IPS DF 6.9 (cell line): ENCODE measurements around the gene SPTLC2.
"Not testable (repeated sequence)": the region's sequence is repeated elsewhere in the genome, so short reads cannot be mapped to it uniquely, and the experiment has no call there.

ENCODE experiments used
- DNase-seq: peaks from one replicate; pipeline ENCODE4 v3.0.0-alpha.2; 2013; ENCODE audit warnings: low read depth, low spot score
- H3K27ac ChIP-seq: one replicate; pipeline ENCODE4 v1.5.1; 2013; ENCODE audit warnings: low read length, control low read depth
- H3K27me3 ChIP-seq: 2 replicates; pipeline ENCODE4 v1.6.1; 2013; ENCODE audit warnings: mild to moderate bottlenecking, low read length; ENCODE audit not compliant: control insufficient read depth, insufficient read depth
- H3K36me3 ChIP-seq: 2 replicates; pipeline ENCODE4 v1.6.1; 2013; ENCODE audit warnings: low read length; ENCODE audit not compliant: control insufficient read depth, insufficient read depth
- H3K4me1 ChIP-seq: 2 replicates; pipeline ENCODE4 v1.6.1; 2013; ENCODE audit warnings: low read length; ENCODE audit not compliant: control insufficient read depth, insufficient read depth
- H3K4me3 ChIP-seq: 2 replicates; pipeline ENCODE4 v1.5.1; 2013; ENCODE audit warnings: mild to moderate bottlenecking, low read length
- H3K9me3 ChIP-seq: 2 replicates; pipeline ENCODE4 v1.6.1; 2013; ENCODE audit warnings: low read length, inconsistent platforms; ENCODE audit not compliant: control insufficient read depth, insufficient read depth
- WGBS: extraction: QIAGEN DNeasy Blood & Tissue Kit; methylation state at CpG from one replicate; pipeline ENCODE4 v1.1.7; 2013; ENCODE audit warnings: mixed read lengths, missing lambda C conversion rate; ENCODE audit not compliant: insufficient read length, insufficient coverage; 5-methylcytosine and 5-hydroxymethylcytosine counted together

SPTLC2 gene

GRCh38 chr14:77646907-77647306, 30.5 kb upstream of the SPTLC2 start:
- Histone ChIP-seq H3K36me3 (no peaks in the 10 kb centered on the region), H3K9me3 (no peaks in the 10 kb centered on the region), H3K27ac (no peak overlapping the region), H3K4me1 (no peaks in the 10 kb centered on the region), H3K4me3 (no peak overlapping the region), H3K27me3 (no peaks in the 10 kb centered on the region)
- no CpG with 5 or more reads among the region's 4 CpGs for WGBS
- no peak for DNase-seq

- Histone ChIP-seq H3K36me3 (no peaks in the 10 kb centered on the region), H3K27me3 (no peaks in the 10 kb centered on the region), H3K4me3 (no peak overlapping the region), H3K27ac (no peak overlapping the region), H3K9me3 (no peaks in the 10 kb centered on the region), H3K4me1 (no peaks in the 10 kb centered on the region)
- no CpG with 5 or more reads among the region's 15 CpGs for WGBS
- DNase-seq = no peak
Observed at GRCh38 chr14:77645520-77646230, 29.2 kb upstream of the SPTLC2 start.

- no peak for DNase-seq
- no CpG with 5 or more reads among the region's 7 CpGs for WGBS
- no peaks in the 10 kb centered on the region for H3K36me3 ChIP-seq
- no peak overlapping the region for H3K4me3 ChIP-seq
- no peaks in the 10 kb centered on the region for H3K4me1 ChIP-seq
- no peak overlapping the region for H3K27ac ChIP-seq
- H3K9me3 ChIP-seq = no peaks in the 10 kb centered on the region; the same call in 1 of the 2 replicates
- no peaks in the 10 kb centered on the region for H3K27me3 ChIP-seq
Observed at GRCh38 chr14:77642407-77642806, 26.0 kb upstream of the SPTLC2 start.

- Histone ChIP-seq H3K4me3 (no peak overlapping the region), H3K4me1 (no peaks in the 10 kb centered on the region), H3K27ac (no peak overlapping the region), H3K9me3 (no peaks in the 10 kb centered on the region; the same call in 1 of the 2 replicates), H3K36me3 (no peaks in the 10 kb centered on the region), H3K27me3 (no peaks in the 10 kb centered on the region)
- DNase-seq = no peak
- WGBS = no CpG with 5 or more reads among the region's 47 CpGs
Observed at GRCh38 chr14:77641534-77642341, 25.3 kb upstream of the SPTLC2 start.

GRCh38 chr14:77640756-77641533, 24.5 kb upstream of the SPTLC2 start:
- Histone ChIP-seq H3K4me1 (no peaks in the 10 kb centered on the region), H3K4me3 (no peak overlapping the region), H3K36me3 (no peaks in the 10 kb centered on the region), H3K27me3 (no peaks in the 10 kb centered on the region), H3K27ac (no peak overlapping the region), H3K9me3 (no peaks in the 10 kb centered on the region; the same call in 1 of the 2 replicates)
- no peak for DNase-seq
- WGBS = no CpG with 5 or more reads among the region's 16 CpGs

- Histone ChIP-seq H3K9me3 (peaks cover 2% of the 10 kb centered on the region; the same call in 1 of the 2 replicates), H3K4me1 (no peaks in the 10 kb centered on the region), H3K36me3 (no peaks in the 10 kb centered on the region), H3K4me3 (no peak overlapping the region), H3K27ac (no peak overlapping the region), H3K27me3 (no peaks in the 10 kb centered on the region)
- WGBS = no CpG with 5 or more reads among the region's 2 CpGs
- no peak for DNase-seq
Observed at GRCh38 chr14:77638771-77639171, 22.3 kb upstream of the SPTLC2 start.

GRCh38 chr14:77635869-77636268, 19.4 kb upstream of the SPTLC2 start:
- not testable (repeated sequence) for H3K27ac ChIP-seq, H3K9me3 ChIP-seq, H3K27me3 ChIP-seq, H3K36me3 ChIP-seq, DNase-seq, H3K4me1 ChIP-seq, H3K4me3 ChIP-seq
- no CpG with 5 or more reads among the region's 4 CpGs for WGBS

- not testable (repeated sequence) for H3K4me3 ChIP-seq, H3K27me3 ChIP-seq, DNase-seq
Observed at GRCh38 chr14:77635466-77635865, 19.0 kb upstream of the SPTLC2 start.

GRCh38 chr14:77630111-77630510, 13.7 kb upstream of the SPTLC2 start:
- Histone ChIP-seq H3K4me1 (no peaks in the 10 kb centered on the region), H3K27me3 (no peaks in the 10 kb centered on the region), H3K36me3 (no peaks in the 10 kb centered on the region), H3K4me3 (no peak overlapping the region), H3K27ac (no peak overlapping the region), H3K9me3 (peaks cover 2% of the 10 kb centered on the region; the same call in 1 of the 2 replicates)
- no peak for DNase-seq
- no CpG with 5 or more reads among the region's 2 CpGs for WGBS

More at GRCh38 chr14:77635466-77635865, 19.0 kb upstream of the SPTLC2 start:
- H3K27ac ChIP-seq, H3K9me3 ChIP-seq, H3K4me1 ChIP-seq, H3K36me3 ChIP-seq: not testable (repeated sequence)
- WGBS = no CpG with 5 or more reads among the region's 8 CpGs

GRCh38 chr14:77625360-77625759, 8.9 kb upstream of the SPTLC2 start:
- no peak for DNase-seq
- Histone ChIP-seq H3K4me3 (no peak overlapping the region), H3K27me3 (no peaks in the 10 kb centered on the region), H3K9me3 (no peaks in the 10 kb centered on the region; the same call in 1 of the 2 replicates), H3K27ac (no peak overlapping the region), H3K4me1 (no peaks in the 10 kb centered on the region), H3K36me3 (no peaks in the 10 kb centered on the region)
- WGBS = no CpG with 5 or more reads among the region's 3 CpGs
